GM21529 (cell line): ENCODE measurements around the gene NLRP12.
"Not testable (repeated sequence)": the region's sequence is repeated elsewhere in the genome, so short reads cannot be mapped to it uniquely, and the experiment has no call there.

Source experiments
- ATAC-seq: cut with Tn5 transposase; IDR thresholded peaks from one replicate; pipeline ENCODE4 v1.9.1; 2021; ENCODE audit not compliant: unreplicated experiment

Gene NLRP12

DNA sequence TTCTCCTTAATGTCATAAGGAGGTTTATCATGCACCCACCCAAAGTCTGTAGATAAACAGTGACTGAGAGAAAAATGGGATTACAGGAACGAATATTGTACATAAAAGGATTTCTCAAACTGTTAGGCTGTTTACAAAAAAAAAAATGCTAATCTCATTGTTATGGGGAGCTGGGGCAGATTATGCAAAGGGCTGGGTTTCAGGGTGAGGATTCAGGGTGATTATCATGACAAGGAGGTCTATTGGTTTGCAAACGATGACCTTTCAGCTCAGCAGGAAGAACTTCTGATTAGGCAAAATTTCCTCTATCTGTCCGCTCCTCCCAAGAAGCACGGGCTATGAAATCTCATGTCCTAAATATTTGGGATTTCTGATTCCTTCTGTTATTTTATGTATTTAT is 41.4 kb downstream of the NLRP12 start:
- no peak for ATAC-seq

DNA sequence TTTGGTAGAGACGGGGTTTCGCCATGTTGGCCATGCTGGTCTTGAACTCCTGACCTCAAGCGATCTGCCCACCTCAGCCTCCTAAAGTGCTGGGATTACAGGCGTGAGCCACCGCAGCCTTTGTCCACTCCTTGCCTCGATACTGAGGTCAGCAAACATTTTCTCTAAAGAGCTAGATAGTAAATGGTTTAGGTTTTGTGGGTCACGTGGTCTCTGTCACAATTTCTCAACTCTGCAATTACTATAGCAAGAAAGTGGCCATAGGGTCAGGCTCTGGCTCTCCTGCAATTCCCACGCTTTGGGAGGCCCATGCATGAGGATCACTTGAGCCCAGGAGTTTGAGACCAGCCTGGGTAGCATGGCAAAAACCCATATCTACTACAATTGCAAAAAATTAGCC is 42.8 kb downstream of the NLRP12 start:
- not testable (repeated sequence) for ATAC-seq

DNA sequence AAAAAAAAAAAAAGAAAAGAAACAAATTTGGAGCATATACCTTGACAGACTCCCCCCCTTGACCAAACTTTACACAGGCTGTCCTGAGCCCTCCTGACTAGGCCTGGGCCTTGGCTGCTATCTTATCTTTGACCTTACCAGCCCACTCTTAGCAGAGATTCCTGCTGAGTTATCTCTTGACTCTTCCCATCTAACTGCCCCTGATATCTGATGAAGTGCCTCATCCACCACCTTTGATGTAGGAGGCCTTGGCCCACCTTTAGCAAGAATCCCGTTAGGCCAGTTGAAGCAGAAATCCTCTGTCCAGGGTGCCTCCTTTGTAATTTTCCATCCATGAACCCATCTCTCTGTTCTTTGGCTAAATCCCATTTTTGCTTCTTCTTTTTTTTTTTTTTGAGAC is 43.6 kb downstream of the NLRP12 start:
- no peak for ATAC-seq

DNA sequence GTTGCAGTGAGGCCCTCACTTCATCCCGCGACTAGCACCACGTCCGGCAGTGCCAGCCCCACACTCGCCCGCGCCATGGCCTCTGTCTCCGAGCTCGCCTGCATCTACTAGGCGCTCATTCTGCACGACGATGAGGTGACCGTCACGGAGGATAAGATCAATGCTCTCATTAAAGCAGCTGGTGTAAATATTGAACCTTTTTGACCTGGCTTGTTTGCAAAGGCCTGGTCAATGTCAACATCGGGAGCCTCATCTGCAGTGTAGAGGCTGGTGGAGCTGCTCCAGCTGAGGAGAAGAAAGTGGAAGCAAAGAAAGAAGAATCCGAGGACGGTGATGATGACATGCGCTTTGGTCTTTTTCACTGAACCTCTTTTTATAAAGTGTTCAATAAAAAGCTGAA is 48.6 kb downstream of the NLRP12 start:
- no peak for ATAC-seq

DNA sequence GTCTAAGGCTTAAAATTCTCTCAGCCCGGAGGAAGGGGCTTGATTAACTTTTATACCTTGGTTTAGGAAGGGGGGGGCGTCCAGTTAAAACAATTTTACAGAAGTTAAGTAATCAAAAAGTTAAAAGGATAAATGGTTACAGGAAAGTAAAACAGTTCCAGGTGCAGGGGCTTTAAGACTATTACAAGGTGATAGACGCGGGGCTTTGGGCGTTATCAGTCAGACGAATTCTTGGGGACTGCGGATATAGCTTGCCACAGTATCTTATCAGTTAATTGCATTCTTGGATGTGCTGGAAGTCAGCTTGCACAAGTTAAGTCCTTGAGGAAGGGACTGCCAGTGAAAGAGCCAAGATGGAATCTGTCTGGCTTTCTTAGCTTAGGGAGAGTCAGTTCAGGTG is 49.6 kb downstream of the NLRP12 start:
- not testable (repeated sequence) for ATAC-seq

DNA sequence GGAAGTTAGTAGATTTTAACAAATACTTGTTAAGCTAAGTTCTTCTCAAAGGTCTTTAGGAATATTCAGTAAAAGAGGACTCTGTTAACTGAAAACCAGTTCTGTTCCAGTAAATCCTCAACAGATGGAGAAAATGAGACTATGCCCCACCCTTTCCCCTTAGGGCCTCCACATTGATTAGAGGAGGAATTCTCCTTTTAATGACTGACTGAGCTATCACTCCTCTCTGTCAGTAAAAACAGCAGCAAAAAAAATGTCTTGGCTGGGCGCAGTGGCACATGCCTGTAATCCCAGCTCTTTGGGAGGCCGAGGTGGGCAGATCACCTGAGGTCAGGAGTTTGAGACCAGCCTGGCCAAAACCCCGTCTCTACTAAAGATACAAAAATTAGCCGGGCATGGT is 50.1 kb downstream of the NLRP12 start:
- no peak for ATAC-seq

DNA sequence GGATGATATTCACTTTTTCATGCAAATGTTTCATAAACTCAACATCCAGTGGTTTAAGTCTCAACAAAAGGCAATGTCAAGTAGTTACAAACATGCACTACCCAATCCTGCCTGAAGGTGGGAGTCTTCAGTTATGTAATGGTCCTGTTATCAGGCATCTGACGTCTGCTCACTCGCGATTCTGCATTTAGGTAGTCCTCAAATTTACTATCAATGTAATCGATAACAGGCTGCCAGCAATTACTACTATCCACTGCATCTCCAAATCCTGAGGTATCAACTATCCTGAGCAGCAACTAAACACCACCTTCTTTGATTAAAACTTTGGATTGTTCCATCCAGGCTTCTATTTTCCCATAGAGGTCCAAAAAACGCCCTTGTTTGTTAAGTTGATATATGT is 51.2 kb downstream of the NLRP12 start:
- ATAC-seq: no peak

DNA sequence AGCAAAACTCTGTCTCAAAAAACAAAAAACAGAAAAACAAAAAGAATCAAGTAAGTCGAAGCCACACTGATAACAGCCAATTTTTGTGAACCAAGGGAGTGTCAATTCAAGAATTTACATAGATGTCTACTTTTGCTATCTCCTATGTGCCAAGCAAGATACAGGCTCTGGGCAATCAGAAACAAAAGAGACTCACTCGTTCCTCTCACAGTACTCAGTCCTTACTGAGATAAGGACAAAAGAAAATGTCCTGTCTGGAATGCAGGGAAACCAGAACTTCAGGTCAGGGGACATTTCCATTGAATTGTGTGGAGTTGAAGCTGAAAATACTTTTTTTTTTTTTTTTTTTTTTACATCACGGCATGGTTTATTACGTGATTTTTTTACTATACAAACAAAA is 53.0 kb downstream of the NLRP12 start:
- no peak for ATAC-seq

DNA sequence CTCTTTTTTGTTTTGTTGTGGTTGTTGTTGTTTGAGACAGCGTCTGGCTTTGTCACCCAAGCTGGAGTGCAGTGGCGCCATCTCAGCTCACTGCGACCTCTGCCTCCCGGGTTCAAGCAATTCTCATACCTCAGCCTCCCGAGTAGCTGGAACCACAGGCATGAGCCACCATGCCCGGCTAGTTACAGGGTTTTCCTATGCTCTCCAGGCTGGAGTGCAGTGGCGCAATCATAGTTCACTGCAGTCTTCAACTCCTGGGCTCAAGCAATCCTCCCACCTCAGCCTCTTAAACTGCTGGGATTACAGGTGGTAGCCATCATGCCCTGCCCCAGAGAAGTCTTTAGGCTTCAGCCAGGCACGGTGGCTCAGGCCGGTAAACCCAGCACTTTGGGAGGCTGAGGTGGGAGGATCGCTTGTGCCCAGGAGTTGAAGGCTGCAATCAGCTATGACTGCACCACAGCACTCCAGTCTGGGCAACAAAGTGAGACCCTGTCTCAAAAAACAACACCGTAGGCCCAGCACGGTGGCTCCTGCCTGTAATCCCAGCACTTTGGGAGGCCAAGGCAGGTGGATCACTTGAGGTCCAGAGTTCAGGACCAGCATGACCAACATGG is 54.3 kb downstream of the NLRP12 start:
- not testable (repeated sequence) for ATAC-seq

DNA sequence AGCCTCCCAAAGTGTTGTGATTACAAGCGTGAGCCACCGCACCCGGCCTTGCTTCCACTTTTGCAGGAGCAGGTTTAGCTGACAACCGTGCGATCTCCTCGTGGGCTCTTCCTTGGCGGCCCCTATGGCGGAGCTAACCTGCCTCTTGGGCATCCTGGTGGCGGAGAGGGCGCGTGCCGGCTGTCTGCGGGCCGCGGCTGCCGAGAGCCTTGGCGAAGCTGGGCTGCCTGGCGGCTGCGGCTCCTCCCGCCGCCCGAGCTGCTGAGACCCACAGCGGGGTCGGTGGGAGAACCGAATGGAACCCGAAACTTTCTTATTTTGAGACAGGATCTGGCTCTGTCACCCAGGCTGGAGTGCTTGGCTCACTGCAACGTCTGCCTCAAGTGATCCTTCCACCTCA is 55.7 kb downstream of the NLRP12 start:
- ATAC-seq: no peak

DNA sequence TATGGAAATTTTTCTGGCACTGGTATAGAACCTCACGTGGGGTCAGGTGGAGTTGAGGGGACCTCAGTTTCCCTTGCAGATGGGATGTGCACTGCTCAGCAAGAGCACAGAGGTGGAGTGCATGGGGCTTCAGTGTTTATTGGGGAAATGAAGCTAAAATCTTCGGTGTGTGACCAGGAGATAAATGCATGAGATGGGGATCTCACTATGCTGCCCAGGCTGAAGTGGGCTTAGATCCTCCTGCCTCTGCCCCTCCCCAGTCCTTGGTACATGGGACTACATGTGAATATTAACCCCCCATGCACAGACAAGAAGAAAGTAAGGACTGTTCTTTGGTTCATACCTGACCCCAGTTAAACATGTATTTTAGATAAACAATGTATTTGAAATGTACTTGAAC is 65.1 kb downstream of the NLRP12 start:
- not testable (repeated sequence) for ATAC-seq
